ENCODE results near the gene KIF4A.

DNA sequence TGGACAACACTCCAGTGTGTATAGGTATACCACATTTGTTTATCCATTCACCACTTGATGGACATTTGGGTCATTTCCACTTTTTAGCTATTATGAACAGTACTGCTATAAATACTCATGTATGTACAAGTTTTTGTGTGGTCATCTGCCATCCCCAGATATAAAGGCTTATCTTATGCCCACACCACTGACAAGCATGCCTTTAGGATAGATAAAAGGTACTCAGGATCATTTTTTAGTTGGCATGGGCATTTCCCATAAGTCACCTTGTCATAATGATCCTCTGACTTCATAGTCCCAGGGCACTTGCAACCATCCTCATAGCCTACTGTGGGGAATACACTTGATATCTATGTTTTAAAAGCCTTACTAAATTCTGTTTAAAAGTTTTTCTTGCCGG is 49.2 kb upstream of the KIF4A start:
- TF ChIP-seq, protein P1, sequence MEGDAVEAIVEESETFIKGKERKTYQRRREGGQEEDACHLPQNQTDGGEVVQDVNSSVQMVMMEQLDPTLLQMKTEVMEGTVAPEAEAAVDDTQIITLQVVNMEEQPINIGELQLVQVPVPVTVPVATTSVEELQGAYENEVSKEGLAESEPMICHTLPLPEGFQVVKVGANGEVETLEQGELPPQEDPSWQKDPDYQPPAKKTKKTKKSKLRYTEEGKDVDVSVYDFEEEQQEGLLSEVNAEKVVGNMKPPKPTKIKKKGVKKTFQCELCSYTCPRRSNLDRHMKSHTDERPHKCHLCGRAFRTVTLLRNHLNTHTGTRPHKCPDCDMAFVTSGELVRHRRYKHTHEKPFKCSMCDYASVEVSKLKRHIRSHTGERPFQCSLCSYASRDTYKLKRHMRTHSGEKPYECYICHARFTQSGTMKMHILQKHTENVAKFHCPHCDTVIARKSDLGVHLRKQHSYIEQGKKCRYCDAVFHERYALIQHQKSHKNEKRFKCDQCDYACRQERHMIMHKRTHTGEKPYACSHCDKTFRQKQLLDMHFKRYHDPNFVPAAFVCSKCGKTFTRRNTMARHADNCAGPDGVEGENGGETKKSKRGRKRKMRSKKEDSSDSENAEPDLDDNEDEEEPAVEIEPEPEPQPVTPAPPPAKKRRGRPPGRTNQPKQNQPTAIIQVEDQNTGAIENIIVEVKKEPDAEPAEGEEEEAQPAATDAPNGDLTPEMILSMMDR (IDR thresholded peaks at IDR 0.05): no peak
- TF ChIP-seq POLR2A (IDR thresholded peaks at IDR 0.05) (no peak), POLR2AphosphoS5 (IDR thresholded peaks at IDR 0.05) (no peak), EP300 (IDR thresholded peaks at IDR 0.05) (no peak)

All from gastroesophageal sphincter (tissue), 3 donors.